MM.1S (cell line): ENCODE results near the gene LCNL1.

Experiments
- CTCF ChIP-seq: fragments of 300-600 bp; sonication (generic); IDR thresholded peaks from 2 replicates; pipeline ENCODE4 v1.5.1; 2016; ENCODE audit warnings: antibody characterized with exemption, low read length, mixed read lengths
- EZH2 ChIP-seq: fragments of 300-600 bp; sonication (generic); optimal IDR thresholded peaks from 2 replicates; pipeline ENCODE3; 2017; ENCODE audit warnings: low read depth, mild to moderate bottlenecking, antibody characterized with exemption, low read length, mixed read lengths

GRCh38 chr9:136935651-136936050 is 47.1 kb upstream of the LCNL1 start:
- TF ChIP-seq CTCF (no peak), EZH2 (no peak)
